ENCODE data around the gene IFT22. TPM values are rescaled to one million over a fixed set of nuclear protein-coding genes. Genes with fewer than 3 reads are reported as not detected.
A peak's percentile ranks its signal among the peaks of the same experiment; 100 is the strongest.

The IFT22 gene
- total RNA-seq, 1 experiment from 2014 or later = 21.3 TPM

DNA sequence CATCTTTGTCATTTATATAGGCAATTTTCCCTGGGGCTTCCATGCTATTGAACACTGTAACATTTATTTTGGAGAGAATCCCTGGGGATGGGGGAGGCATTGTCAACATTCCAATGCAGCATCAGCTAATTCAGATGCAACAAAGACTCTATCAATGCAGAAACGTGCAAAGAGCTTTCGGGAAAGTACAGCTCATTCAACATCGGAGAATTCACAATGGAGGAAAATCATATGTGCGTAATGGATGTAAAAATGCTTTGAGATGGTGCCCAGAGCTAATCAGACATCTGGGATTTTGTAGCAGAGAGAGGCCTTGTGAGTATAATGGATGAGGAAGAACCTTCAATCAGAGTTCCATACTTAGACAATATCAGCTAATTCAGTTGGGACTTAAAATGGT is 48.4 kb downstream of the IFT22 start:
- TF ChIP-seq, protein P1, sequence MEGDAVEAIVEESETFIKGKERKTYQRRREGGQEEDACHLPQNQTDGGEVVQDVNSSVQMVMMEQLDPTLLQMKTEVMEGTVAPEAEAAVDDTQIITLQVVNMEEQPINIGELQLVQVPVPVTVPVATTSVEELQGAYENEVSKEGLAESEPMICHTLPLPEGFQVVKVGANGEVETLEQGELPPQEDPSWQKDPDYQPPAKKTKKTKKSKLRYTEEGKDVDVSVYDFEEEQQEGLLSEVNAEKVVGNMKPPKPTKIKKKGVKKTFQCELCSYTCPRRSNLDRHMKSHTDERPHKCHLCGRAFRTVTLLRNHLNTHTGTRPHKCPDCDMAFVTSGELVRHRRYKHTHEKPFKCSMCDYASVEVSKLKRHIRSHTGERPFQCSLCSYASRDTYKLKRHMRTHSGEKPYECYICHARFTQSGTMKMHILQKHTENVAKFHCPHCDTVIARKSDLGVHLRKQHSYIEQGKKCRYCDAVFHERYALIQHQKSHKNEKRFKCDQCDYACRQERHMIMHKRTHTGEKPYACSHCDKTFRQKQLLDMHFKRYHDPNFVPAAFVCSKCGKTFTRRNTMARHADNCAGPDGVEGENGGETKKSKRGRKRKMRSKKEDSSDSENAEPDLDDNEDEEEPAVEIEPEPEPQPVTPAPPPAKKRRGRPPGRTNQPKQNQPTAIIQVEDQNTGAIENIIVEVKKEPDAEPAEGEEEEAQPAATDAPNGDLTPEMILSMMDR (conservative IDR thresholded peaks at IDR 0.05) = no peak
- Histone ChIP-seq H3K9me3 (ENCODE audit: control insufficient read depth, low read depth, low read length) (no peaks in the 10 kb centered on the region), H3K27me3 (ENCODE audit: insufficient read depth, low read length) (no peaks in the 10 kb centered on the region), H2AFZ (ENCODE audit: low read length) (no peak overlapping the region), H4K20me1 (ENCODE audit: control insufficient read depth, insufficient read depth, insufficient read length) (no peaks in the 10 kb centered on the region), H3T11ph (ENCODE audit: low read length) (no peak overlapping the region), H2BK20ac (ENCODE audit: low read depth, low read length, poor library complexity, severe bottlenecking) (no peak overlapping the region), H3K4ac (ENCODE audit: low read depth, low read length) (no peak overlapping the region), H3K4me1 (ENCODE audit: insufficient read depth, low read length) (peaks cover 8% of the 10 kb centered on the region), H3K9ac (ENCODE audit: extremely low read depth, insufficient read length, low read length) (no peak overlapping the region), H3K27ac (ENCODE audit: insufficient read length, low read depth, low read length) (no peak overlapping the region), H3K56ac (ENCODE audit: insufficient read length, low read depth, low read length) (no peak overlapping the region), H4K5ac (ENCODE audit: insufficient read length, low read depth, low read length) (no peak overlapping the region), H3K18ac (ENCODE audit: insufficient read length, low read depth, low read length) (no peak overlapping the region), H2BK120ac (ENCODE audit: low read depth, low read length, poor library complexity, severe bottlenecking) (no peak overlapping the region), H3K23ac (ENCODE audit: insufficient read length, low read depth, low read length) (no peak overlapping the region), H3K79me1 (ENCODE audit: insufficient read depth, low read depth, low read length, poor library complexity, severe bottlenecking) (no peaks in the 10 kb centered on the region), H2AK5ac (ENCODE audit: insufficient read length, low read length) (no peak overlapping the region), H3K79me2 (ENCODE audit: insufficient read depth, low read length) (no peaks in the 10 kb centered on the region), H2BK15ac (ENCODE audit: low read depth, low read length) (no peak overlapping the region), H3K4me2 (ENCODE audit: insufficient read depth, insufficient read length, low read length) (no peak overlapping the region), H4K91ac (ENCODE audit: insufficient read length, low read depth, low read length) (no peak overlapping the region), H3K23me2 (ENCODE audit: insufficient read length, low read depth, low read length, poor library complexity, severe bottlenecking) (no peaks in the 10 kb centered on the region), H3K14ac (ENCODE audit: insufficient read depth, low read length) (no peak overlapping the region), H4K8ac (replicated peaks; ENCODE audit: insufficient read length, low read depth, low read length) (no peak overlapping the region), H2BK12ac (ENCODE audit: insufficient read length, low read depth, low read length) (no peak overlapping the region), H2BK5ac (ENCODE audit: insufficient read length, low read length) (no peak overlapping the region)
- no peaks in the 10 kb centered on the region; the same call in 1 of the 2 replicates for H3K27me3 Mint-ChIP-seq (ENCODE audit: low read depth)
- peaks cover 12 to 14% of the 10 kb centered on the region in 2 experiments for H3K4me1 Mint-ChIP-seq
- peaks cover 3% of the 10 kb centered on the region in 2 experiments; a peak in 2 of 5 replicates for H3K9me3 Mint-ChIP-seq
- no peaks in the 10 kb centered on the region for H3K36me3 Mint-ChIP-seq (ENCODE audit: insufficient read depth in 1 of 3, low read depth in 3 of 3)
- WGBS (ENCODE audit: extremely low coverage, insufficient read length, low lambda C conversion rate) = no CpG with 5 or more reads among the region's 4 CpGs
- DNase-seq = no peak
- no peak overlapping the region; a peak in 1 of 5 replicates for H3K4me3 Mint-ChIP-seq
- peak overlapping the region; percentile 1 to 22 (median 11); a peak in 3 of 7 replicates for H3K27ac Mint-ChIP-seq

Measured in H9 (cell line).